ENCODE data around the gene MTHFR.

The MTHFR gene

DNA sequence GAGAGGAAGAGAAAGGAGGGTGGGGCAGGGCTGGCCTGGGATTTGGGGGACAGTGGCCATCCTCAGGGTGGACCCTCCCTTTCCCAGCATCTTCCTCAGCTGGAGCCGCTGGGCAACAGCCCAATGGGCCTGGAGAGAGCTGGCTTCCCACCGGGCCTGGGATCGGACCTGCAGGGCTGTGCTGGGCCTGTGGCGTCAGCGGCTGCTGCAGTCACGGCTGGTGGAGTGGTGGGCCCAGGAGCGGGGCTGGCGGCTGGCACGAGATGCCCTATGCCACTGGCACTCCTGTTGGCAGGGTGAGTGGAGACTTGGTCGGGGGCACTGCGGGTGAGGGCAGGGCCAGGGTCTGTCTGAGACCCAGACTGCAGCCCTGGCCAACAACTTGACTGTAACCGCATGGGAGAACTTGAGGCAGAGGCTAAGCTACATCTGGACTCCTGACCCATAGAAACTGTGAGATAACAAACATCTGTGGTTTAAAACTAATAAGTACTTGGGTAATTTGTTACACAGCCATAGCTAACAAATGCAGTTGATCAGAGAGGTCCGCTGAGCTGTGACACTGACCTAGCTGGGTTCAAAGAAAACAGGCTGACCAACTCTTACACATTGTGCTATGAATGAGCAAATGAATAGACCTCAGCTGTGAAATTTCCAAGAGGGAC is 25.9 kb downstream of the MTHFR start:
- no peaks in the 10 kb centered on the region for H3K27me3 ChIP-seq
- intact Hi-C loops (cut with DNase I; ENCODE audit: low total_unique reads) = no loop called here
- TF ChIP-seq CTCF (IDR thresholded peaks at IDR 0.05) = no peak
- peaks cover 0 to 5% (median 3%) of the 10 kb centered on the region in 4 donors for H3K4me1 ChIP-seq
- no peak for DNase-seq
- no peaks in the 10 kb centered on the region for H3K9me3 ChIP-seq
- no peak overlapping the region for H3K27ac ChIP-seq
- no peaks in the 10 kb centered on the region for H3K36me3 ChIP-seq
- H3K4me3 ChIP-seq = no peak overlapping the region

DNA sequence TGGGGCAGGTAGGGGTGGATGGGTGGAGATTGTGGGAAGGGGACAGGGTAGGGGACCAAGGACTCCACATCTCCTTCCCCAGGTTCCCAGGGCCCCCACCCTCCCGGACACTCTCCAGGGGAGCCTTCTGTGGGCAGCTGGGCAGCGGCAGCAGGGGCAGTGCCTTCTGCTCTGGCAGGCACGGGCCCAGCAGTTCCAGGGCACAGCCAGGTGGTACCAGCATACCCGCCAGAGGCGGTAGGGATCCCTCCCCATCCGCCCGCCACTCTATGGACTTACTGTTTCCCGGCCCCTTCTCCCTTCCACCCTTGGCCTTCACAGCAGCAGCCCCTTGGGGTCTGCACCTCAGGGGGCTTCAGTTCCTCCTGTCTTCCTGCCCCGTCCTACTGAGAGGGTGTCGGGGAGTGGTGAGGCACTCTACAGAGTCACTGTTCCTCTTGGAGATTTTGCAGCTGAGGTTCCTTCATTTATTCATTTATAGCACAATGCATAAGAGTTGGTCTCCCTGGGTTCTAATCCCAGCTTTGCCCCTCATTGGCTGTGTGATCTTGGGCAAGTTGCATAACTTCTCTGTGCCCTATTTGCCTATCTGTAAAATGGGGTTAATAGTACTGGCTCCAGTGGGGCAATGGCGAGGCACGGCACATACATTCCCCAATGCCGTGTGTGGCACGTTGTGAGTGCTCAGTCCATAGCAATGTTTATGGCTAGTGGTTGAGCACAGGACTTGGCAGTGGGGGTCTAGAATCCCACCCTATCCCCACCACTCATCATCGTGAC is 26.7 kb downstream of the MTHFR start:
- no peak overlapping the region for H3K4me3 ChIP-seq
- no peaks in the 10 kb centered on the region for H3K9me3 ChIP-seq
- no peak for DNase-seq
- H3K36me3 ChIP-seq = no peaks in the 10 kb centered on the region
- H3K4me1 ChIP-seq = no peaks in the 10 kb centered on the region
- peaks cover 0 to 4% of the 10 kb centered on the region in 2 donors for H3K27me3 ChIP-seq
- no peak overlapping the region for H3K27ac ChIP-seq
- intact Hi-C loops (cut with DNase I; ENCODE audit: low total_unique reads) = no loop called here
- no peak for TF ChIP-seq CTCF (IDR thresholded peaks at IDR 0.05)

GRCh38 chr1:11778336-11778735 is 27.4 kb downstream of the MTHFR start:
- Histone ChIP-seq H3K27me3 (peaks cover 0 to 4% of the 10 kb centered on the region in 2 donors), H3K4me1 (no peaks in the 10 kb centered on the region), H3K27ac (no peak overlapping the region), H3K4me3 (no peak overlapping the region), H3K9me3 (no peaks in the 10 kb centered on the region), H3K36me3 (no peaks in the 10 kb centered on the region)
- DNase-seq = no peak
- intact Hi-C loops (cut with DNase I; ENCODE audit: low total_unique reads) = no loop called here
- TF ChIP-seq CTCF (IDR thresholded peaks at IDR 0.05) = no peak

DNA sequence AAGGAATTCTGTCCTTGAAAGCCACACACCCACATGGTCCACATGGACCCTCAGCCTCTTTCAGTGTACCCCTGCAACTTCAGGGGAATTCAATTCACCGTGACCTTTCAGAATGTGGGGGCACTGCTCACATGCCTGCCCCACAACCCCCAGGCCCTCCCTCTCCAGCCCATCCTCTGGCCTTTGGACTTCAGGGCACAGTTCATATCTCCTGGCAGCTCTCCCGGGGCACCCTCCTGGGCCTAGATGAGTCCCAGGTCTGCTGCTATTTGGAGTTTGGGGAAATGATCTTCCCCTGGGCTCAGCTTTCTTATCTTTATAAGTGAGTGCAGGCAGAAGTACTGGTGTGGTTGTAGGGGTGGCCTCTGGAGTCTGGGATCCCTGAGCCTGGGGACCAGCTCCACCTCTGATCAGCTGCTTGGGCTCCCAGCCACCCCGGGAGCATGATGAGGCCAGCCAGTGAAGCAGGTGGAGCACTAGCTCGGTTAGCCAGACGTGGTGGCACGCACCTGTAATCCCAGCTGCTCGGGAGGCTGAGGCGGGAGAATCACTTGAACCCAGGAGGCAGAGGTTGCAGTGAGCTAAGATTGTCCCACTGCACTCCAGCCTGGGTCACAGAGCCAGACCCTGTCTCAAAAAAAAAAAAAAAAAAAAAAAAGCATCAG is 28.0 kb downstream of the MTHFR start:
- TF ChIP-seq CTCF (IDR thresholded peaks at IDR 0.05) = no peak
- no peak overlapping the region for H3K27ac ChIP-seq
- no peaks in the 10 kb centered on the region for H3K9me3 ChIP-seq
- intact Hi-C loops (cut with DNase I; ENCODE audit: low total_unique reads) = no loop called here
- H3K4me1 ChIP-seq = no peaks in the 10 kb centered on the region
- no peak overlapping the region for H3K4me3 ChIP-seq
- H3K36me3 ChIP-seq = no peaks in the 10 kb centered on the region
- no peak for DNase-seq
- H3K27me3 ChIP-seq = peaks cover 0 to 4% of the 10 kb centered on the region in 2 donors

DNA sequence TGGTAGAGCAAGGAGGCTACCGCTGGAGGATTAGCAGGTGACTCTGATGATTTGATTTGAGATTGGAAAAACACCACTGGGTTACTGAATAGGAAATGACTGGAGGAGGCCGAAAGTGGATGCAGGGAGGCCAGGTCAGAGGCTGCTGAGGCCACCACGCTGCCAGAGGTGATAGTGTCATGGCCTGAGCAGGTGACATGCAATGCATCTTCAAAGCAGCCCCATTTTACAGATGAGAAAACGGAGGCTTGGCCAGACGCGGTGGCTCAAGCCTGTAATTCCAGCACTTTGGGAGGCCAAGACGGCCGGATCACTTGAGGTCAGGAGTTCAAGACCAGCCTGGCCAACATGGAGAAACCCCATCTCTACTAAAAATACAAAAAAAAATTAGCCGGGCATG is 31.0 kb downstream of the MTHFR start:
- Histone ChIP-seq H3K4me1 (no peaks in the 10 kb centered on the region), H3K4me3 (no peak overlapping the region), H3K9me3 (no peaks in the 10 kb centered on the region), H3K27me3 (peaks cover 0 to 12% of the 10 kb centered on the region in 2 donors), H3K36me3 (no peaks in the 10 kb centered on the region), H3K27ac (no peak overlapping the region)
- no peak for TF ChIP-seq CTCF (IDR thresholded peaks at IDR 0.05)
- intact Hi-C loops (cut with DNase I; ENCODE audit: low total_unique reads) = no loop called here
- DNase-seq = no peak

Measured in tibial artery (tissue), 4 donors.